Mesodermal cell (in vitro differentiated cells): Measurements from ENCODE around the gene HHEX.

Experiments used
- H3K27ac ChIP-seq: 2 replicates; pipeline ENCODE4 v1.7.0; 2013; ENCODE audit warnings: mild to moderate bottlenecking, low read depth, low read length, moderate library complexity; ENCODE audit not compliant: severe bottlenecking
- H3K36me3 ChIP-seq: 2 replicates; pipeline ENCODE4 v1.7.1; 2013; ENCODE audit warnings: mild to moderate bottlenecking, low read length, moderate library complexity; ENCODE audit not compliant: control insufficient read depth, insufficient read depth
- H3K4me1 ChIP-seq: one replicate; pipeline ENCODE4 v1.7.1; 2013; ENCODE audit warnings: mild to moderate bottlenecking, low read length; ENCODE audit not compliant: insufficient read depth, control insufficient read depth, poor library complexity, severe bottlenecking
- H3K4me3 ChIP-seq: 2 replicates; pipeline ENCODE4 v1.7.0; 2013; ENCODE audit warnings: low read length, control low read depth, mild to moderate bottlenecking; ENCODE audit not compliant: insufficient read depth, poor library complexity, severe bottlenecking; ENCODE audit errors: extremely low read depth
- H3K9me3 ChIP-seq: 2 replicates; pipeline ENCODE4 v1.7.1; 2013; ENCODE audit warnings: mild to moderate bottlenecking, low read length, moderate library complexity; ENCODE audit not compliant: control insufficient read depth
- WGBS, 2 experiments: methylation state at CpG; one replicate each; pipeline ENCODE4 v1.1.5; 2013; ENCODE audit warnings: missing lambda C conversion rate in 2 of 2; ENCODE audit not compliant: insufficient coverage in 2 of 2; 5-methylcytosine and 5-hydroxymethylcytosine counted together

Gene HHEX

GRCh38 chr10:92677708-92678107, 12.0 kb upstream of the HHEX start:
- Histone ChIP-seq H3K4me3 (no peak overlapping the region), H3K9me3 (no peaks in the 10 kb centered on the region), H3K4me1 (no peaks in the 10 kb centered on the region), H3K36me3 (no peaks in the 10 kb centered on the region), H3K27ac (no peak overlapping the region)

- no peaks in the 10 kb centered on the region for H3K36me3 ChIP-seq
- no peaks in the 10 kb centered on the region for H3K9me3 ChIP-seq
- no peak overlapping the region for H3K4me3 ChIP-seq
- H3K4me1 ChIP-seq, result no peaks in the 10 kb centered on the region
- no peak overlapping the region for H3K27ac ChIP-seq
- 79 to 91% methylated on average over 3 to 4 of the region's 5 CpGs for WGBS, 2 experiments
These were observed 11.5 kb upstream of the HHEX start for GRCh38 chr10:92678206-92678605.

GRCh38 chr10:92681306-92681834, 8.4 kb upstream of the HHEX start:
- no peak overlapping the region for H3K27ac ChIP-seq
- H3K36me3 ChIP-seq, result no peaks in the 10 kb centered on the region
- H3K4me3 ChIP-seq, result no peak overlapping the region
- no CpG with 5 or more reads among the region's 2 CpGs for WGBS, 2 experiments
- peaks cover 3% of the 10 kb centered on the region for H3K9me3 ChIP-seq
- H3K4me1 ChIP-seq, result no peaks in the 10 kb centered on the region

- 60 to 80% methylated on average over 2 to 3 of the region's 5 CpGs for WGBS, 2 experiments
- H3K4me1 ChIP-seq, result no peaks in the 10 kb centered on the region
These were observed 1.2 kb upstream of the HHEX start for GRCh38 chr10:92688573-92688926.

GRCh38 chr10:92688927-92689662, 660 bp upstream of the HHEX start:
- H3K9me3 ChIP-seq, result peaks cover 8% of the 10 kb centered on the region
- H3K27ac ChIP-seq, result no peak overlapping the region
- WGBS, 2 experiments, result 1 to 2% methylated on average over 55 to 57 of the region's 63 CpGs
- no peaks in the 10 kb centered on the region for H3K4me1 ChIP-seq
- peak overlapping the region; percentile 39 for H3K4me3 ChIP-seq
- H3K36me3 ChIP-seq, result no peaks in the 10 kb centered on the region

More at GRCh38 chr10:92688573-92688926, 1.2 kb upstream of the HHEX start:
- peak overlapping the region; percentile 39 for H3K4me3 ChIP-seq
- no peaks in the 10 kb centered on the region for H3K36me3 ChIP-seq
- peaks cover 8% of the 10 kb centered on the region for H3K9me3 ChIP-seq
- no peak overlapping the region for H3K27ac ChIP-seq

GRCh38 chr10:92690211-92690914, 608 bp downstream of the HHEX start:
- WGBS, 2 experiments, result 0 to 1% methylated on average over 52 to 56 of the region's 73 CpGs
- H3K9me3 ChIP-seq, result peaks cover 5% of the 10 kb centered on the region
- no peaks in the 10 kb centered on the region for H3K36me3 ChIP-seq
- peak overlapping the region; percentile 39 for H3K4me3 ChIP-seq
- no peaks in the 10 kb centered on the region for H3K4me1 ChIP-seq
- peak overlapping the region; percentile 66 for H3K27ac ChIP-seq

- peaks cover 5% of the 10 kb centered on the region for H3K9me3 ChIP-seq
- no peaks in the 10 kb centered on the region for H3K36me3 ChIP-seq
- H3K4me3 ChIP-seq, result peak overlapping the region; percentile 39
- peak overlapping the region; percentile 66 for H3K27ac ChIP-seq
- peaks cover 1% of the 10 kb centered on the region for H3K4me1 ChIP-seq
- 5 to 8% methylated on average over 13 to 16 of the region's 30 CpGs for WGBS, 2 experiments
These were observed 1.3 kb downstream of the HHEX start for GRCh38 chr10:92690915-92691590.

GRCh38 chr10:92691591-92692079, 1.9 kb downstream of the HHEX start:
- no peaks in the 10 kb centered on the region for H3K36me3 ChIP-seq
- WGBS, 2 experiments, result 2 to 3% methylated on average over 26 to 31 of the region's 35 CpGs
- peak overlapping the region; percentile 39 for H3K4me3 ChIP-seq
- H3K9me3 ChIP-seq, result peaks cover 5% of the 10 kb centered on the region
- peak overlapping the region; percentile 36 for H3K27ac ChIP-seq
- H3K4me1 ChIP-seq, result peaks cover 3% of the 10 kb centered on the region

- no peaks in the 10 kb centered on the region for H3K36me3 ChIP-seq
- H3K27ac ChIP-seq, result no peak overlapping the region
- peaks cover 5% of the 10 kb centered on the region for H3K9me3 ChIP-seq
- 4 to 5% methylated on average over 29 to 33 of the region's 34 CpGs for WGBS, 2 experiments
- peaks cover 3% of the 10 kb centered on the region for H3K4me1 ChIP-seq
- peak overlapping the region; percentile 39 for H3K4me3 ChIP-seq
These were observed 2.4 kb downstream of the HHEX start for GRCh38 chr10:92692080-92692671.

- Histone ChIP-seq H3K9me3 (peaks cover under 1% of the 10 kb centered on the region), H3K4me3 (no peak overlapping the region), H3K27ac (no peak overlapping the region), H3K4me1 (peaks cover 3% of the 10 kb centered on the region), H3K36me3 (no peaks in the 10 kb centered on the region)
- 100% methylated on average over 1 of the region's 7 CpGs; no CpG with 5 or more reads in 1 of the 2 experiments for WGBS, 2 experiments
These were observed 3.2 kb downstream of the HHEX start for GRCh38 chr10:92692697-92693533.
